ENCODE measurements around the gene TACR1. TPM values are rescaled to one million over a fixed set of nuclear protein-coding genes. Genes with fewer than 3 reads are reported as not detected.
"Not testable (repeated sequence)": the region's sequence is repeated elsewhere in the genome, so short reads cannot be mapped to it uniquely, and the experiment has no call there.

Gene TACR1
- polyA plus RNA-seq (ENCODE audit: insufficient read length in 3 of 3): 1 to 10 TPM; 1.1 to 1.7 (median 1.3) TPM
- long read RNA-seq, donor 1: 0 reads
- long read RNA-seq, donor 2: 0 reads
- long read RNA-seq, donor 3: 0 reads
- long read RNA-seq, donor 4: 0 reads
- long read RNA-seq, donor 5: 0 reads
- long read RNA-seq, donor 6: 0 reads
- long read RNA-seq, donor 7: 0 reads
- long read RNA-seq, donor 8: 0 reads
- long read RNA-seq, donor 9, partial matches to known transcripts: 0 of 1 reads
- long read RNA-seq, donor 9, other reads (novel, unspliced or antisense): 0 of 1 reads
- long read RNA-seq, donor 10, full-length matches to known transcripts: 2 of 2 reads
- long read RNA-seq, donor 10, partial matches to known transcripts: 0 of 2 reads
- long read RNA-seq, donor 10, other reads (novel, unspliced or antisense): 0 of 2 reads
- long read RNA-seq, donor 11, full-length matches to known transcripts: 1 of 1 reads
- long read RNA-seq, donor 11, partial matches to known transcripts: 0 of 1 reads
- long read RNA-seq, donor 11, other reads (novel, unspliced or antisense): 0 of 1 reads
- long read RNA-seq, donor 12: 0 reads
- long read RNA-seq, donor 13, full-length matches to known transcripts: 1 of 1 reads
- long read RNA-seq, donor 13, partial matches to known transcripts: 0 of 1 reads
- long read RNA-seq, donor 13, other reads (novel, unspliced or antisense): 0 of 1 reads
- long read RNA-seq, donor 14: 0 reads
- long read RNA-seq, donor 15: 0 reads
- long read RNA-seq, donor 16, full-length matches to known transcripts: 2 of 2 reads
- long read RNA-seq, donor 16, partial matches to known transcripts: 0 of 2 reads
- long read RNA-seq, donor 16, other reads (novel, unspliced or antisense): 0 of 2 reads

GRCh38 chr2:75199428-75200011 is at the start of gene TACR1:
Gene TACR1 (minus strand): TSS chr2:75199520. CDS start chr2:75198934, 586 bp downstream.
- peak; percentile 29 to 62 (median 55) for DNase-seq (ENCODE audit: extremely low read depth in 1 of 11, low read depth in 9 of 11, low spot score in 4 of 11)

GRCh38 chr2:75248581-75248980 is 49.3 kb upstream of the TACR1 start:
- DNase-seq (ENCODE audit: extremely low read depth in 1 of 11, low read depth in 9 of 11, low spot score in 4 of 11): not testable (repeated sequence)

GRCh38 chr2:75246441-75247167 is 47.3 kb upstream of the TACR1 start:
- DNase-seq (ENCODE audit: extremely low read depth in 1 of 11, low read depth in 9 of 11, low spot score in 4 of 11): no peak

- no peak for DNase-seq (ENCODE audit: extremely low read depth in 1 of 11, low read depth in 9 of 11, low spot score in 4 of 11)
Observed at GRCh38 chr2:75243219-75243618, 43.9 kb upstream of the TACR1 start.

- no peak for DNase-seq (ENCODE audit: extremely low read depth in 1 of 11, low read depth in 9 of 11, low spot score in 4 of 11)
Observed at GRCh38 chr2:75241696-75242095, 42.4 kb upstream of the TACR1 start.

GRCh38 chr2:75238670-75239330 is 39.5 kb upstream of the TACR1 start:
- DNase-seq (ENCODE audit: extremely low read depth in 1 of 11, low read depth in 9 of 11, low spot score in 4 of 11): no peak

- DNase-seq (ENCODE audit: extremely low read depth in 1 of 11, low read depth in 9 of 11, low spot score in 4 of 11): no peak
Observed at GRCh38 chr2:75237296-75237695, 38.0 kb upstream of the TACR1 start.

GRCh38 chr2:75233965-75234364 is 34.6 kb upstream of the TACR1 start:
- DNase-seq (ENCODE audit: extremely low read depth in 1 of 11, low read depth in 9 of 11, low spot score in 4 of 11): no peak

- no peak for DNase-seq (ENCODE audit: extremely low read depth in 1 of 11, low read depth in 9 of 11, low spot score in 4 of 11)
Observed at GRCh38 chr2:75226617-75227016, 27.3 kb upstream of the TACR1 start.

- DNase-seq (ENCODE audit: extremely low read depth in 1 of 11, low read depth in 9 of 11, low spot score in 4 of 11): no peak
Observed at GRCh38 chr2:75226099-75226498, 26.8 kb upstream of the TACR1 start.

- DNase-seq (ENCODE audit: extremely low read depth in 1 of 11, low read depth in 9 of 11, low spot score in 4 of 11): no peak
Observed at GRCh38 chr2:75224636-75225094, 25.3 kb upstream of the TACR1 start.

GRCh38 chr2:75222527-75222926 is 23.2 kb upstream of the TACR1 start:
- DNase-seq (ENCODE audit: extremely low read depth in 1 of 11, low read depth in 9 of 11, low spot score in 4 of 11): no peak

GRCh38 chr2:75221862-75222261 is 22.5 kb upstream of the TACR1 start:
- DNase-seq (ENCODE audit: extremely low read depth in 1 of 11, low read depth in 9 of 11, low spot score in 4 of 11): no peak

GRCh38 chr2:75219213-75219612 is 19.9 kb upstream of the TACR1 start:
- not testable (repeated sequence) for DNase-seq (ENCODE audit: extremely low read depth in 1 of 11, low read depth in 9 of 11, low spot score in 4 of 11)

- no peak for DNase-seq (ENCODE audit: extremely low read depth in 1 of 11, low read depth in 9 of 11, low spot score in 4 of 11)
Observed at GRCh38 chr2:75211266-75211770, 12.0 kb upstream of the TACR1 start.

GRCh38 chr2:75210409-75210808 is 11.1 kb upstream of the TACR1 start:
- no peak for DNase-seq (ENCODE audit: extremely low read depth in 1 of 11, low read depth in 9 of 11, low spot score in 4 of 11)

- DNase-seq (ENCODE audit: extremely low read depth in 1 of 11, low read depth in 9 of 11, low spot score in 4 of 11): no peak
Observed at GRCh38 chr2:75208738-75209137, 9.4 kb upstream of the TACR1 start.

- DNase-seq (ENCODE audit: extremely low read depth in 1 of 11, low read depth in 9 of 11, low spot score in 4 of 11): no peak
Observed at GRCh38 chr2:75204833-75205232, 5.5 kb upstream of the TACR1 start.
